Ascending aorta (tissue), 2 donors: ENCODE measurements around the gene MAML3. TPM values are rescaled to one million over a fixed set of nuclear protein-coding genes. Genes with fewer than 3 reads are reported as not detected.

Source experiments
- DNase-seq, 2 donors: peaks; one replicate each; pipeline ENCODE4 v3.0.0-alpha.2; 2019; ENCODE audit warnings: low spot score in 2 of 2
- H3K27ac ChIP-seq, 2 donors: fragments of 200-600 bp; sonication (generic); one replicate each; pipeline ENCODE4 v1.5.1; 2016 to 2017; ENCODE audit warnings: mild to moderate bottlenecking in 1 of 2
- H3K27me3 ChIP-seq: fragments of 200-600 bp; sonication (generic); one replicate; pipeline ENCODE4 v1.5.1; 2017
- H3K36me3 ChIP-seq, 2 donors: fragments of 200-600 bp; sonication (generic); one replicate each; pipeline ENCODE4 v1.5.1; 2016
- H3K4me1 ChIP-seq, 2 donors: fragments of 200-600 bp; sonication (generic); one replicate each; pipeline ENCODE4 v1.5.1; 2016 to 2017; ENCODE audit warnings: mild to moderate bottlenecking in 1 of 2
- H3K4me3 ChIP-seq, 2 donors: fragments of 200-600 bp; sonication (generic); one replicate each; pipeline ENCODE4 v1.5.1; 2016 to 2017; ENCODE audit warnings: mild to moderate bottlenecking in 1 of 2
- H3K9me3 ChIP-seq, 2 donors: fragments of 200-600 bp; sonication (generic); one replicate each; pipeline ENCODE4 v1.5.1; 2016
- CTCF ChIP-seq, 3 experiments: fragments of 200-600 bp in 2 of 3; fragments of 450-650 bp in 1 of 3; sonication (generic) in 2 of 3; IDR thresholded peaks; one replicate each; pipeline ENCODE4 v1.5.1; 2016 to 2019; ENCODE audit warnings: antibody characterized with exemption in 3 of 3, mild to moderate bottlenecking in 1 of 3, moderate library complexity in 1 of 3
- intact Hi-C: fragments of 100-400 bp; cut with DNase I; formaldehyde crosslinking; loops from one replicate; pipeline ENCODE4 v1.15.1; 2023
- total RNA-seq: library from RNA; depleted of rRNA; stranded (reverse); fragments of >200 nt; gene quantifications from one replicate; pipeline ENCODE4 v1.1.0, GENCODE V29; 2016

Gene MAML3
- total RNA-seq, 1 donor from 2014 or later, result 4.7 TPM

GRCh38 chr4:139847602-139848001, 306.4 kb downstream of the MAML3 start:
- TF ChIP-seq CTCF (IDR thresholded peaks at IDR 0.05), result no peak
- no peak overlapping the region for H3K27ac ChIP-seq
- no peaks in the 10 kb centered on the region for H3K9me3 ChIP-seq
- intact Hi-C loops, result no loop called here
- H3K27me3 ChIP-seq, result no peaks in the 10 kb centered on the region
- H3K36me3 ChIP-seq, result no peaks in the 10 kb centered on the region
- no peaks in the 10 kb centered on the region for H3K4me1 ChIP-seq
- no peak for DNase-seq
- H3K4me3 ChIP-seq, result no peak overlapping the region

DNA sequence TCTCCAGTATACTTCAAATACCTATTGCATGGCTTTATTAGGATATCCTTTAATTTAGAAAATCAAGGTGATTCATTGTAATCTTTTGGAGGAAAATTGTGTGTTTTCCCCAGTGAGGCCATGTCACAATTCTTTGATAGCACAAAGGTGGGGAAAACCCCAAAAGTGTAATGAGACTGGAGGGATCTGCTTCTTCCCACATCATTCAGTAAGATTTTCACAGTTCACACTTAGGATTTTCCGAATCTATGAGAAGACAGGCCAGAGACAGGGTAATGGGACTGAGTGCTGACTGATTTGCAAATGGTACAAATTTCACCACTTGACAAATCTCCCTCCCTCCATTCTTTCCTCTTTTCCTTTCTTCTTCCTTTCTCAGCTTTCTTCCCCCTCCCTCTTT, 307.2 kb downstream of the MAML3 start:
- Histone ChIP-seq H3K36me3 (no peaks in the 10 kb centered on the region), H3K4me3 (no peak overlapping the region), H3K9me3 (no peaks in the 10 kb centered on the region), H3K27ac (no peak overlapping the region), H3K4me1 (no peaks in the 10 kb centered on the region), H3K27me3 (no peaks in the 10 kb centered on the region)
- no peak for TF ChIP-seq CTCF (IDR thresholded peaks at IDR 0.05)
- no peak for DNase-seq
- intact Hi-C loops, result no loop called here

DNA sequence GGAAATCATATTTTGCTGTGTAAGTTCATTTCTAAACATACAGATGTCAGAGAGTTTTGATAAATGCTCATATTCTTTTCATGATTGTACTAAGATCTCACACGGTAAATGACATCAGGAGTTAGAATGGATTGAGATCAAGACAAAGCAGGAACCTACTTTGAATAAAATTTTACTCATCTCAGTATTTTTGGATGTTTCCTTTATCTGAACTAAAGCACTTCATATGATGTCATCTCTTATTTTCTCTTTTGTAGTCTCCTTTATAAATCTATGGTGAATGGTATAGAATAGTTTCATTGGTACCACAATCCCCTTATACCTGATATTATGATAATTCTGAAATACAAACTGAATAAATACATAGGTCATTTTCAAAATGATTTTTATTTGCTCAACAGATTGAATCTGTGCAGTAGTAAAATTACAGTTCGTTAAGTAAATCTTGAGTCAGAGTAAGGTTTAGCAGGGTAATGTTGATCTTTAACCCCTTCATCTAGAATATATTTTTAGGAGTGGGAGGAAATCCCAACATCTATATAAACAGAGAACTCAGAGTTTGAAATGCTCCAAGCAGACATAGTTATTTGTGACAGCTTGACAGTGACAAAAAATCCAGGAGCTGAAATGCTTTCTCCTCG, 308.4 kb downstream of the MAML3 start:
- Histone ChIP-seq H3K27me3 (no peaks in the 10 kb centered on the region), H3K36me3 (no peaks in the 10 kb centered on the region), H3K4me3 (no peak overlapping the region), H3K9me3 (no peaks in the 10 kb centered on the region), H3K4me1 (no peaks in the 10 kb centered on the region), H3K27ac (no peak overlapping the region)
- no peak for DNase-seq
- TF ChIP-seq CTCF (IDR thresholded peaks at IDR 0.05), result no peak
- intact Hi-C loops, result no loop called here

DNA sequence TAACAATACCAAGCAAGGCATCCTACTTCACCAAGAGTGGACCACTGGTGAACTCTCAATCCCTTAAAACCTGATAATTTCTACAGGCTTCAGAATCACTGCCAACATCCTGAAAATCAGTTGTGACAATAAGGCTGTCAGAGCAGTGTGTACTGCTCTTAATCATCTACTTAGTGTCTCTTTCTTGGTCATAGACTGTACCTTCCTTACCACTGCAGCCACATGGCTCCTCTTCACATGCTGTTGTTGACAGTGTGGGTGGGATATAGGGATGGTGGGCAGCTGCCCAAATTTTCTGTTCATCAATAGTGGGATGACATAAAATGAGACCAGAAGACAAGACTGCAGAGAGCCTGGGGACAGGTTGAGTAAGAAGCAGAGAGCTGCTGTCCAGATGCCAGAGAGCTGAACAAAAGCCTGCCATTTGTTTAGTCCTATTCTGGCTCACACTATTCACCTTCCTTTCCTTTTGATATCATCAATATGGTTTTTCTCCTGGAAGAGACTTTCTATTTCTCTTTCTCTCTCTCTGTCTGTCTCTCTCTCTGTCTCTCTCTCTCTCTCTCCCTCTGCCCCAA, 309.4 kb downstream of the MAML3 start:
- Histone ChIP-seq H3K27ac (no peak overlapping the region), H3K9me3 (no peaks in the 10 kb centered on the region), H3K4me1 (no peaks in the 10 kb centered on the region), H3K36me3 (no peaks in the 10 kb centered on the region), H3K4me3 (no peak overlapping the region), H3K27me3 (no peaks in the 10 kb centered on the region)
- DNase-seq, result no peak
- TF ChIP-seq CTCF (IDR thresholded peaks at IDR 0.05), result no peak
- intact Hi-C loops, result no loop called here

GRCh38 chr4:139844057-139844456, 309.9 kb downstream of the MAML3 start:
- no peak for DNase-seq
- Histone ChIP-seq H3K4me1 (no peaks in the 10 kb centered on the region), H3K27me3 (no peaks in the 10 kb centered on the region), H3K9me3 (no peaks in the 10 kb centered on the region), H3K36me3 (no peaks in the 10 kb centered on the region), H3K4me3 (no peak overlapping the region), H3K27ac (no peak overlapping the region)
- intact Hi-C loops, result no loop called here
- no peak for TF ChIP-seq CTCF (IDR thresholded peaks at IDR 0.05)
